B cell (primary cell): ENCODE measurements around the gene EIPR1. TPM values are rescaled to one million over a fixed set of nuclear protein-coding genes. Genes with fewer than 3 reads are reported as not detected.

Source experiments
- ATAC-seq: fragments of 200-7000 bp; cut with Tn5 transposase; one replicate; pipeline ENCODE4 v1.10.0; 2021; ENCODE audit warnings: low read depth, mild to moderate bottlenecking, moderate number of reproducible peaks, moderate library complexity
- CTCF ChIA-PET: fragments of 350-600 bp; sonication (Branson Sonifier 250); formaldehyde crosslinking; loops from one replicate; lab custom pipeline; 2021; ENCODE audit warnings: antibody characterized with exemption, inconsistent platforms; lab: Charles Lee
- POLR2A ChIA-PET: fragments of 350-600 bp; sonication (Branson Sonifier 250); formaldehyde crosslinking; loops from one replicate; lab custom pipeline; 2021; ENCODE audit warnings: antibody characterized with exemption; lab: Charles Lee
- DNase-seq: peaks from one replicate; pipeline ENCODE4 v3.0.0; 2013
- H2AFZ ChIP-seq: 2 replicates; pipeline ENCODE4 v1.6.1; 2012; ENCODE audit warnings: mild to moderate bottlenecking, low read depth, low read length; ENCODE audit not compliant: insufficient read depth, poor library complexity, severe bottlenecking
- H3K27ac ChIP-seq, 2 donors: 1 replicate in 1 of 2; 2 replicates in 1 of 2; pipeline ENCODE4 v1.5.1; 2012 to 2013; ENCODE audit warnings: low read length in 2 of 2, mild to moderate bottlenecking in 2 of 2, moderate library complexity in 1 of 2
- H3K27me3 ChIP-seq, 4 experiments: fragments of 200-600 bp in 1 of 4; sonication (generic) in 1 of 4; replicated peaks in 1 of 4; 1 replicate in 2 of 4; 2 replicates in 2 of 4; pipeline versions ENCODE4 v1.6.1 to v1.7.0; 2013 to 2016; ENCODE audit warnings: low read length in 3 of 4, mild to moderate bottlenecking in 2 of 4, mixed read lengths in 1 of 4, moderate library complexity in 1 of 4; ENCODE audit not compliant: insufficient read depth in 4 of 4, control insufficient read depth in 3 of 4; ENCODE audit errors: control extremely low read depth in 1 of 4
- H3K36me3 ChIP-seq, 2 experiments: replicated peaks in 1 of 2; 1 replicate in 1 of 2; 2 replicates in 1 of 2; pipeline versions ENCODE4 v1.6.1 to v1.7.1; 2013; ENCODE audit warnings: low read length in 1 of 2; ENCODE audit not compliant: insufficient read depth in 2 of 2, control insufficient read depth in 1 of 2; ENCODE audit errors: control extremely low read depth in 1 of 2, extremely low read depth in 1 of 2
- H3K4me1 ChIP-seq, 2 donors: fragments of 200-600 bp in 1 of 2; sonication (generic) in 1 of 2; 1 replicate in 1 of 2; 2 replicates in 1 of 2; pipeline versions ENCODE4 v1.5.1 to v1.6.1; 2013 to 2017; ENCODE audit warnings: low read length in 2 of 2; ENCODE audit not compliant: control insufficient read depth in 2 of 2, insufficient read depth in 2 of 2
- H3K4me2 ChIP-seq: replicated peaks from 2 replicates; pipeline ENCODE3; 2012; ENCODE audit warnings: mild to moderate bottlenecking, low read depth, low read length; ENCODE audit not compliant: poor library complexity, severe bottlenecking
- H3K4me3 ChIP-seq, 5 experiments: fragments of 200-600 bp in 1 of 5; sonication (generic) in 1 of 5; 1 replicate in 3 of 5; 2 replicates in 2 of 5; pipeline versions ENCODE4 v1.5.1 to v1.7.0; 2011 to 2016; ENCODE audit warnings: low read length in 4 of 5, mild to moderate bottlenecking in 4 of 5, low read depth in 2 of 5, control low read depth in 1 of 5, moderate library complexity in 1 of 5; ENCODE audit not compliant: insufficient read depth in 1 of 5; ENCODE audit errors: control extremely low read depth in 1 of 5, extremely low read depth in 1 of 5
- H3K79me2 ChIP-seq: fragments of 200-600 bp; sonication (generic); one replicate; pipeline ENCODE4 v1.6.0; 2016; ENCODE audit warnings: low read length; ENCODE audit not compliant: control insufficient read depth, insufficient read depth
- H3K9ac ChIP-seq: fragments of 200-600 bp; sonication (generic); 2 replicates; pipeline ENCODE4 v1.6.1; 2017; ENCODE audit warnings: mild to moderate bottlenecking, low read length, moderate library complexity
- H3K9me3 ChIP-seq, 3 donors: one replicate each; pipeline versions ENCODE4 v1.6.1 to v1.7.1; 2013; ENCODE audit warnings: low read length in 2 of 3; ENCODE audit not compliant: control insufficient read depth in 2 of 3, insufficient read depth in 1 of 3; ENCODE audit errors: control extremely low read depth in 1 of 3
- H4K20me1 ChIP-seq: 2 replicates; pipeline ENCODE4 v1.6.0; 2012; ENCODE audit warnings: mild to moderate bottlenecking, low read length; ENCODE audit not compliant: insufficient read depth, control insufficient read depth, poor library complexity, severe bottlenecking
- H3K27ac Mint-ChIP-seq: one replicate; pipeline ENCODE4 v1.8.0; 2021; ENCODE audit warnings: mixed read lengths
- H3K27me3 Mint-ChIP-seq: one replicate; pipeline ENCODE4 v1.8.0; 2021; ENCODE audit warnings: mixed read lengths
- H3K4me1 Mint-ChIP-seq: one replicate; pipeline ENCODE4 v1.8.0; 2021; ENCODE audit warnings: mixed read lengths
- H3K4me3 Mint-ChIP-seq: one replicate; pipeline ENCODE4 v1.8.0; 2021; ENCODE audit warnings: mixed read lengths
- H3K9me3 Mint-ChIP-seq: one replicate; pipeline ENCODE4 v1.8.0; 2022; ENCODE audit warnings: mixed read lengths; ENCODE audit not compliant: insufficient read depth
- EZH2 ChIP-seq: IDR thresholded peaks from 2 replicates; pipeline ENCODE4 v1.6.1; 2012; ENCODE audit warnings: borderline replicate concordance, low read depth, mild to moderate bottlenecking, moderate library complexity, low read length; ENCODE audit not compliant: insufficient read depth, poor library complexity, severe bottlenecking
- WGBS: methylation state at CpG from one replicate; pipeline ENCODE4 v1.1.5; 2013; ENCODE audit warnings: missing lambda C conversion rate; ENCODE audit not compliant: insufficient coverage; 5-methylcytosine and 5-hydroxymethylcytosine counted together
- intact Hi-C: fragments of 100-400 bp; cut with micrococcal nuclease; formaldehyde crosslinking; loops from one replicate; pipeline ENCODE4 v1.10.0; 2022
- polyA plus RNA-seq: library from polyadenylated mRNA; depleted of rRNA; stranded (reverse); fragments of >200 nt; gene quantifications from 2 replicates; pipeline ENCODE4 v1.2.3, GENCODE V29; 2012
- total RNA-seq, 2 donors: library from RNA; stranded (reverse); fragments of 120-200 nt in 1 of 2; gene quantifications; 1 replicate in 1 of 2; 2 replicates in 1 of 2; pipeline versions ENCODE4 v1.2.3 to v1.2.4, GENCODE V29; 2013 to 2022
- TF ChIP-seq, protein P1 (sequence below): fragments of 200-600 bp; IDR thresholded peaks from one replicate; pipeline ENCODE4 v1.8.0; 2022; ENCODE audit warnings: antibody characterized with exemption, mild to moderate bottlenecking

EIPR1 gene
- total and polyA plus RNA-seq, 2 donors (not counting 1 experiment from before 2014, with no cell fraction given) = 31.8 to 37.0 TPM

DNA sequence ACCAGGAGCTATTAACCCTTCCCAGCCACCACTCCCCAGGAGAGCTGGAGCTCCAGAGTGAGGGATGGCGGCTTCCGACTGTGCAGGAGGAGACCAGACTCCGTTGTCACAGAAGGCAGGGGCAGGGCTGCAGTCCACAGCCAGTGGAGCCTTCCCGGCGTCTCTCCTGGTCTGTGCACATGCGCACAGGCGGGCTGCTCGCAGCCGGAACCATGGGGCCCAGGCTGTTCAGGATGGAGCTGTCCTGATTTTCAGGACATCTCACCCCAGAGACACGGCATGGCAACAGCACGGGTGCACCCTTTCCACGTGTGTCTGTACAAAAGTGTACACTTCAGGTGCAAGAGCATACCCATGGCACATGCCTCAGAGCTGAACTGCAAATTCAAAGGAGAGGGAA lies 28.9 kb downstream of the EIPR1 start:
- no peak overlapping the region for H3K4me3 Mint-ChIP-seq
- CTCF ChIA-PET = no interaction called here
- H3K27me3 ChIP-seq = no peaks in the 10 kb centered on the region
- no peaks in the 10 kb centered on the region for H3K4me1 ChIP-seq
- no peak overlapping the region for H3K27ac ChIP-seq
- no peak overlapping the region for H3K9ac ChIP-seq
- H3K27me3 Mint-ChIP-seq = no peaks in the 10 kb centered on the region
- H3K4me1 Mint-ChIP-seq = no peaks in the 10 kb centered on the region
- peaks cover 1 to 17% (median 6%) of the 10 kb centered on the region in 3 donors for H3K9me3 ChIP-seq
- H3K36me3 ChIP-seq = peaks cover 3 to 25% of the 10 kb centered on the region in 2 experiments
- whole genome bisulfite sequencing = 98% methylated on average over 12 of the region's 12 CpGs
- intact Hi-C loops = no loop called here
- H3K4me2 ChIP-seq = no peak overlapping the region
- H2AFZ ChIP-seq = no peak overlapping the region
- ATAC-seq (no peak), DNase-seq (no peak)
- H3K9me3 Mint-ChIP-seq = peaks cover 7% of the 10 kb centered on the region
- no peak overlapping the region for H3K4me3 ChIP-seq
- H3K79me2 ChIP-seq = peaks cover 11% of the 10 kb centered on the region
- no peak for TF ChIP-seq EZH2
- TF ChIP-seq, protein P1, sequence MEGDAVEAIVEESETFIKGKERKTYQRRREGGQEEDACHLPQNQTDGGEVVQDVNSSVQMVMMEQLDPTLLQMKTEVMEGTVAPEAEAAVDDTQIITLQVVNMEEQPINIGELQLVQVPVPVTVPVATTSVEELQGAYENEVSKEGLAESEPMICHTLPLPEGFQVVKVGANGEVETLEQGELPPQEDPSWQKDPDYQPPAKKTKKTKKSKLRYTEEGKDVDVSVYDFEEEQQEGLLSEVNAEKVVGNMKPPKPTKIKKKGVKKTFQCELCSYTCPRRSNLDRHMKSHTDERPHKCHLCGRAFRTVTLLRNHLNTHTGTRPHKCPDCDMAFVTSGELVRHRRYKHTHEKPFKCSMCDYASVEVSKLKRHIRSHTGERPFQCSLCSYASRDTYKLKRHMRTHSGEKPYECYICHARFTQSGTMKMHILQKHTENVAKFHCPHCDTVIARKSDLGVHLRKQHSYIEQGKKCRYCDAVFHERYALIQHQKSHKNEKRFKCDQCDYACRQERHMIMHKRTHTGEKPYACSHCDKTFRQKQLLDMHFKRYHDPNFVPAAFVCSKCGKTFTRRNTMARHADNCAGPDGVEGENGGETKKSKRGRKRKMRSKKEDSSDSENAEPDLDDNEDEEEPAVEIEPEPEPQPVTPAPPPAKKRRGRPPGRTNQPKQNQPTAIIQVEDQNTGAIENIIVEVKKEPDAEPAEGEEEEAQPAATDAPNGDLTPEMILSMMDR = no peak
- POLR2A ChIA-PET = no interaction called here
- no peak overlapping the region for H3K27ac Mint-ChIP-seq
- no peaks in the 10 kb centered on the region for H4K20me1 ChIP-seq

DNA sequence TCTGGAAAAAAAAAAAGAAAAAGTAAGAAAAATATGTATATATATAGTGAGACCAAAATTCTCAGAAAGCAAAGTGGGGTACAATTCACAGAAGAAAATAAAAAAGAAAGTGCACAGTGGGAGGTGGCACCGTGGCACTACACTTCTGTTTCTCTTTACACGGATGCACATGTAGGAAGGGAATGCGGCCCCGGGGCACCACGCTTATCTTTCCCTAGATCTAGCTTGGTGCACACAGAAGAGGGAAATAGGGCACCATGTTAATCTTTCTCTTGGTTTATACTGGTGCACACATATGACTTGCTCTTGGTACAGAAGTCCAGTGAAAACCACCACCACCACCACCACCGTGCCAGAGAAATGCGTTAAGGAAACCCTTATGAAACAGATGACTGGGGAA lies 32.0 kb downstream of the EIPR1 start:
- ChIA-PET POLR2A (no interaction called here), CTCF (no interaction called here)
- Histone ChIP-seq H3K27ac (no peak overlapping the region), H4K20me1 (no peaks in the 10 kb centered on the region), H3K36me3 (peaks cover 3 to 14% of the 10 kb centered on the region in 2 experiments), H3K9ac (no peak overlapping the region), H3K9me3 (peaks cover 1 to 10% (median 4%) of the 10 kb centered on the region in 3 donors), H3K4me1 (no peaks in the 10 kb centered on the region), H3K27me3 (no peaks in the 10 kb centered on the region), H3K79me2 (peaks cover 10% of the 10 kb centered on the region), H2AFZ (no peak overlapping the region), H3K4me3 (no peak overlapping the region), H3K4me2 (no peak overlapping the region)
- Mint-ChIP-seq H3K27ac (no peak overlapping the region), H3K4me1 (no peaks in the 10 kb centered on the region), H3K9me3 (peaks cover 3% of the 10 kb centered on the region), H3K4me3 (no peak overlapping the region), H3K27me3 (no peaks in the 10 kb centered on the region)
- DNase-seq (no peak), ATAC-seq (no peak)
- intact Hi-C loops = no loop called here
- 94% methylated on average over 3 of the region's 7 CpGs for WGBS
- no peak for TF ChIP-seq EZH2
- TF ChIP-seq, protein P1 = no peak
